ENCODE data around the gene TMCC3. TPM values are rescaled to one million over a fixed set of nuclear protein-coding genes. Genes with fewer than 3 reads are reported as not detected.

Gene TMCC3
- total and polyA plus RNA-seq, 9 of the 15 experiments (the other 6 are each of a cell fraction or from before 2014, with no cell fraction given) = not detected

DNA sequence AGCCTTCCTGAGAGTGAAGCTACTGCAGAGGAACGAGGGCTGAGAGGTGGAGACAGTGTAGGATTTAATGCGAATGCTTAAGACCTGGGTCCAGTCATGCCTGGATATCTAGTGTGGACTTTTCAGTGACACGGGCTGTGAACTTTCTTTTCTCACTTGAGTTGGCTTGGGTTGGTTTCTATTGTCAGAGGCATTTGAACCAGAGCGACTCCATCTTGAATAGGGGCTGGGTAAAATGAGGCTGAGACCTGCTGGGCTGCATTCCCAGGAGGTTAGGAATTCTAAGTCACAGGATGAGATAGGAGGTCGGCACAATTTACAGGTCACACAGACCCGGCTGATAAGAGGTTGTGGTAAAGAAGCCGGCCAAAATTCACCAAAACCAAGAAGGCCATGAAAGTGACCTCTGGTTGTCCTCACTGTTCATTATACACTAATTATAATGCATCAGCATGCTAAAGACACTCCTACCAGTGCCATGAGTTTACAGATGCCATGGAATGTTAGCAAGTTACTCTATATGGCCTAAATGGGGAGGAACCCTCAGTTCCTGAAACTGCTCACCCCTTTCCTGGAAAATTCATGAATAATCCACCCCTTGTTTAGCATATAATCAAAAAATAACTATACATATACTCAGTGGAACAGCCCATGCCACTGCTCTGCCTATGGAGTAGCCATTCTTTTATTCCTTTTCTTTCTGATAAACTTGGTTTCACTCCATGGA, 34.2 kb upstream of the TMCC3 start (continued):
- TF ChIP-seq NFRKB (IDR thresholded peaks at IDR 0.05; ENCODE audit: low read depth) (no peak), YBX1 (IDR thresholded peaks at IDR 0.05) (no peak), RBM39 (optimal IDR thresholded peaks at IDR 0.05; ENCODE audit: low read depth, low read length) (no peak), NFATC3 (IDR thresholded peaks at IDR 0.05) (no peak), PML (IDR thresholded peaks at IDR 0.05; ENCODE audit: low read length) (no peak)
- TF ChIP-seq, protein P1, sequence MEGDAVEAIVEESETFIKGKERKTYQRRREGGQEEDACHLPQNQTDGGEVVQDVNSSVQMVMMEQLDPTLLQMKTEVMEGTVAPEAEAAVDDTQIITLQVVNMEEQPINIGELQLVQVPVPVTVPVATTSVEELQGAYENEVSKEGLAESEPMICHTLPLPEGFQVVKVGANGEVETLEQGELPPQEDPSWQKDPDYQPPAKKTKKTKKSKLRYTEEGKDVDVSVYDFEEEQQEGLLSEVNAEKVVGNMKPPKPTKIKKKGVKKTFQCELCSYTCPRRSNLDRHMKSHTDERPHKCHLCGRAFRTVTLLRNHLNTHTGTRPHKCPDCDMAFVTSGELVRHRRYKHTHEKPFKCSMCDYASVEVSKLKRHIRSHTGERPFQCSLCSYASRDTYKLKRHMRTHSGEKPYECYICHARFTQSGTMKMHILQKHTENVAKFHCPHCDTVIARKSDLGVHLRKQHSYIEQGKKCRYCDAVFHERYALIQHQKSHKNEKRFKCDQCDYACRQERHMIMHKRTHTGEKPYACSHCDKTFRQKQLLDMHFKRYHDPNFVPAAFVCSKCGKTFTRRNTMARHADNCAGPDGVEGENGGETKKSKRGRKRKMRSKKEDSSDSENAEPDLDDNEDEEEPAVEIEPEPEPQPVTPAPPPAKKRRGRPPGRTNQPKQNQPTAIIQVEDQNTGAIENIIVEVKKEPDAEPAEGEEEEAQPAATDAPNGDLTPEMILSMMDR (IDR thresholded peaks at IDR 0.05 in 2 of 3, conservative IDR thresholded peaks at IDR 0.05 in 1 of 3; ENCODE audit: insufficient read depth in 2 of 3, low read depth in 1 of 3, low read length in 3 of 3) = no peak
- TF ChIP-seq, protein P2, sequence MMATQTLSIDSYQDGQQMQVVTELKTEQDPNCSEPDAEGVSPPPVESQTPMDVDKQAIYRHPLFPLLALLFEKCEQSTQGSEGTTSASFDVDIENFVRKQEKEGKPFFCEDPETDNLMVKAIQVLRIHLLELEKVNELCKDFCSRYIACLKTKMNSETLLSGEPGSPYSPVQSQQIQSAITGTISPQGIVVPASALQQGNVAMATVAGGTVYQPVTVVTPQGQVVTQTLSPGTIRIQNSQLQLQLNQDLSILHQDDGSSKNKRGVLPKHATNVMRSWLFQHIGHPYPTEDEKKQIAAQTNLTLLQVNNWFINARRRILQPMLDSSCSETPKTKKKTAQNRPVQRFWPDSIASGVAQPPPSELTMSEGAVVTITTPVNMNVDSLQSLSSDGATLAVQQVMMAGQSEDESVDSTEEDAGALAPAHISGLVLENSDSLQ (IDR thresholded peaks at IDR 0.05) = no peak

Measured in K562 (cell line).